Measurements from ENCODE around the gene ILKAP.

The ILKAP gene

GRCh38 chr2:238126775-238127164, 76.7 kb downstream of the ILKAP start:
- no peak for DNase-seq (ENCODE audit: extremely low read depth, low read depth)
- TF ChIP-seq CTCF (IDR thresholded peaks at IDR 0.05; ENCODE audit: low read depth, low read length): no peak

- TF ChIP-seq CTCF (IDR thresholded peaks at IDR 0.05; ENCODE audit: low read depth, low read length): no peak
- no peak for DNase-seq (ENCODE audit: extremely low read depth, low read depth)
Measured at GRCh38 chr2:238126338-238126737, 77.2 kb downstream of the ILKAP start.

GRCh38 chr2:238125127-238125885, 78.2 kb downstream of the ILKAP start:
- TF ChIP-seq CTCF (IDR thresholded peaks at IDR 0.05; ENCODE audit: low read depth, low read length): no peak
- no peak for DNase-seq (ENCODE audit: extremely low read depth, low read depth)

- no peak for TF ChIP-seq CTCF (IDR thresholded peaks at IDR 0.05; ENCODE audit: low read depth, low read length)
- no peak for DNase-seq (ENCODE audit: extremely low read depth, low read depth)
Measured at GRCh38 chr2:238124488-238125126, 78.9 kb downstream of the ILKAP start.

- no peak for TF ChIP-seq CTCF (IDR thresholded peaks at IDR 0.05; ENCODE audit: low read depth, low read length)
- DNase-seq (ENCODE audit: extremely low read depth, low read depth): no peak
Measured at GRCh38 chr2:238123991-238124470, 79.5 kb downstream of the ILKAP start.

GRCh38 chr2:238123218-238123971, 80.1 kb downstream of the ILKAP start:
- DNase-seq (ENCODE audit: extremely low read depth, low read depth): no peak
- no peak for TF ChIP-seq CTCF (IDR thresholded peaks at IDR 0.05; ENCODE audit: low read depth, low read length)
